Head of caudate nucleus (tissue), 42 donors: ENCODE data around the gene ELAPOR1.
"Not testable (repeated sequence)": the region's sequence is repeated elsewhere in the genome, so short reads cannot be mapped to it uniquely, and the experiment has no call there.

Source experiments
- DNase-seq, 42 donors: peaks; one replicate each; pipeline versions ENCODE4 v3.0.0 to v3.0.0-alpha.2; 2020 to 2021; ENCODE audit warnings: mixed read lengths in 7 of 42
- intact Hi-C: fragments of 100-400 bp; cut with DNase I; formaldehyde crosslinking; loops from one replicate; pipeline ENCODE4 v1.15.0; 2022

The ELAPOR1 gene

DNA sequence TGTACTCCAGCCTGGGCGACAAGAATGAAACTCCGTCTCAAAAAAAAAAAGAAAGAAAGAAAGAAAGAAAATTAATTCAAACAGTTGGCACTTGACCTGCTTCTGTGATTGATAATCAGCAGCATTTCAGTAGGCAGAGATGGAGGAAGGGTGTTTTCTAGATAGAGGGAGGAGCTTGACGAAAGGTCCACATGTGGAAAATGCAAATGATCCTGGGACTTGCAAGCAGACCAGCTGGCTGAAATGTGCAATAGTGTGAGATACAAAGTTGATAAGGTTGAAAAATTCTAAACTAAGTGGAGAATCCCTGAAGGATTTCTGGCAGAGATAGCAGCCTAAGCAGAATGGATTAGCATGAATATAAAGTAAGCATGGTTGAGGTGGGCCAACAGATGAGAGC is 4.2 kb downstream of the ELAPOR1 start:
- intact Hi-C loops: loop anchor here (10.0 kb wide), 2 partner anchors 67 to 147 kb away; no protein-coding TSS in a partner anchor
- DNase-seq: no peak

DNA sequence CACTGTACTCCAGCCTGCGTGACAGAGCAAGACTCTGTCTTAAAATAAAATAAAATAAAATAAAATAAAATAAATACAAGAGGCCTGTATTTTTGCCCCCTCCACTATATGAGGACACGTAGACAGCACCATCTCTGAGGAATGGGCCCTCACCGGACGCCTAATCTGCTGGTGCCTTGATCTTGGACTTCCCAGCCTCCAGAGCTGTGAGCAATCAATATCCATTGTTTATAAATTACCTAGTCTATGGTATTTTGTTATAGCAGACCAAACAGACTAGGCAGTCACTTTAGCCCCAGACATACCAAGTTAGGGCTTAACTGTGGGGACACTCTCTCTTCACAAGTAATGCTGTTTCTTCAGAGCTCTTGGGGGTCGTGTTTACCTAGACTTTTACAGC is 6.4 kb downstream of the ELAPOR1 start:
- no peak for DNase-seq
- intact Hi-C loops: no loop called here

DNA sequence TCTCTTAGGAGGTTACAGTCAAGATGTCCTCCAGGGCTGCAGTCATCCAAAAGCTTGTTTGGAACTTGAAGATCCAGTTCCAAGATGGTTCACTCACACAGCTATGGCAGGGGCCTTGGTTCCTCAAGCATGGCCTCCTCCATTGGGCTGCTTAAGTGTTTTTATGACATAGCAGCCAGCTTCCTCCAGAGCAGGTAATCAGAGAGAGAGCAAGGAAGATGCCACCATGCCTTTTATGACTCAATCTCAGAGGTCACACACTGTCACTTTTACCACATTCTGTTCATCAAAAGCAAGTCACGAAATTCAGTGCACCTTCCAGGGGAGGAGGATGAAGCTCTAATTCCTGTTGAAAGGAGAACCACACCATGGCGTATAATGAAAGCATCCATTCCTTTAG is 17.1 kb downstream of the ELAPOR1 start:
- no peak for DNase-seq
- intact Hi-C loops: no loop called here

DNA sequence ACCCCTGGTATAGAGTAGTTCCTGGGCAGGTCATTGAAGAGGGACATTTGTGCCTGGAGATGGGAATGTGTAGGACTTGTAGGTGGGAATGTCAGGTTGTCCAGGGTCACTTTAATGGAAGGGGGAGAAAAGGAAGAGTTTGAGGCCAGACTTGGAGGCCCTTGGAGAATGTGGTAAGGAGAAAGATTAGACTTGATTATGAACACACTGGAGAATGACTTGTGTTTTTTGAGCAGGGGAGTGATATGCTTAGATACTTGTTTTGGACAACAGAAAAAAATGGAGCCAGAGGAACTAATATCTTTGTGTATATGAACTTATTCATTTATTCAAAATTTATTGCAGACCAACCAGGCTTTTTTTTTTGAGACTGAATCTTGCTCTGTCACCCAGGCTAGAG is 17.9 kb downstream of the ELAPOR1 start:
- intact Hi-C loops: no loop called here
- no peak for DNase-seq

DNA sequence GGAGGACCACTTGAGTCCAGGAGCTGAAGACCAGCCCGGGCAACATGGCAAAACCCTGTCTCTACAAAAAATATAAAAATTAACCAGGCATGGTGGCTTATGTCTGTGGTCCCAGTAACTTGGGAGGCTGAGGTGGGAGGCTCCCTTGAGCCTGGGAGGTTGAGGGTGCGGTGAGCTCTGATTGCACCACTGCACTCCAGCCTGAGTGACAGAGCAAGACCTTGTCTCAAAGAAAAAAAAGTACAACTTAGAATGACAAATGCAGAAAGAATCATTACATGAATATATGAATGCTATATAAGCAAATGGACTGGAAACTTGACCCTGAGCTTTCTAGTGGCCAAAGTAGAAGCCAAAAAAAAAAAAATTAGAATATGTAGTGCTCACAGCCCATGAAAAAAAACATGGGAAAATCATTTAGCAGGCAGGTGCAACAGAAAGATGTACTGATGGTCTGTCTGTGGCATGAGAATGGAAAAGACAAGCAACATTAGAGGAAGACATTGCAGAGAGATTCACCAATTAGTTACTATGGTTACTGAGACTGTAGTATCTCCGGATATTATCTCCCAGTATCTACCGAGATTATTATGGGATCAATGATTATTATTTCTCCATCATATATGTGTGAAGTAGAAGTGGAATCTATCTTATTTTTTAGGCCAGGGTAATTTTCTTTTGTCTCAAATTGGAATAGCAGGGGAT is 19.2 kb downstream of the ELAPOR1 start:
- intact Hi-C loops: no loop called here
- DNase-seq: no peak

DNA sequence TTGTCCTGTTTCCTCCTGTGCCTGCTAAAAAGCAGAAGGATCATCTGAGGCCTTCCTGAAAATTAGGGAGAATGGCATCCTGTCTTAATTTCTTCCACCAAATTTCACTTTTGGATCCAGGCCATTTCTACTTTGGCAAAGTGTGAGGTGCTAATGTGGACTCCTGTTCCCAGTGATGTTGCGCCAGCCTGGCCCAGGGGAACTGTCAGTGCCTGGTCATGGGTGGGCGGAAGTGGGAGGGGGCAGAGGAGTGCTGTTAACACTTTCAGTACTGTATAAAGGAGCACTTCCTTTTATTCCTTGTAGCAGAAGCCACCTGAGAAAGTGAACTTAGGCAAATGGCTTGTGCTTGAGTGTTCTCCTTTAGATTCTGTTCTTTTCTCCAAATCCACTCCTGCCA is 19.9 kb downstream of the ELAPOR1 start:
- intact Hi-C loops: no loop called here
- DNase-seq: peak in 39 of 42 donors; percentile 11 to 77 (median 43)

GRCh38 chr1:109134423-109134822 is 20.5 kb downstream of the ELAPOR1 start:
- intact Hi-C loops: no loop called here
- DNase-seq: no peak

- no peak for DNase-seq
These were observed 22.0 kb downstream of the ELAPOR1 start for GRCh38 chr1:109135940-109136339.

GRCh38 chr1:109136766-109137165 is 22.9 kb downstream of the ELAPOR1 start:
- intact Hi-C loops: no loop called here
- no peak for DNase-seq

More at GRCh38 chr1:109135940-109136339, 22.0 kb downstream of the ELAPOR1 start:
- intact Hi-C loops: no loop called here

- no peak for DNase-seq
- intact Hi-C loops: no loop called here
These were observed 24.0 kb downstream of the ELAPOR1 start for GRCh38 chr1:109137958-109138357.

DNA sequence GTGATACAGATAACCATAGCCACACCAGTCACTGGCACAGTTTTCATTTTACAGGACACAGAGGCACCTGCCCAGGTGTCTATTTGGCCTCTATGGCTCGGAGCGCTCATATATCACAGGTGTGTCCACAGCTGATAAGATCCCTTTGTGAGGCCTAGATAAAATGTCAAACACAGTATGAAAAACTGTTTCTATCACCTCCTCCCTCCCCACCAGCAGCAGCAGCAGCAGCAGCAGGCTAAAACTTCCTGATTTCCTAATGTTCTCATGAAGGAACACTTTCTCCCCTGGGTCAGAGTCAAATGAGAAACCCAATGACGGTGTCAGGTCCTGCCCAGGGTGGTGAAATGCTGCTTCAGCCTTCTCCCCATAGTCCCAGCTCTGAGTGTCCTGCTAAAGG is 24.4 kb downstream of the ELAPOR1 start:
- intact Hi-C loops: no loop called here
- DNase-seq: no peak

DNA sequence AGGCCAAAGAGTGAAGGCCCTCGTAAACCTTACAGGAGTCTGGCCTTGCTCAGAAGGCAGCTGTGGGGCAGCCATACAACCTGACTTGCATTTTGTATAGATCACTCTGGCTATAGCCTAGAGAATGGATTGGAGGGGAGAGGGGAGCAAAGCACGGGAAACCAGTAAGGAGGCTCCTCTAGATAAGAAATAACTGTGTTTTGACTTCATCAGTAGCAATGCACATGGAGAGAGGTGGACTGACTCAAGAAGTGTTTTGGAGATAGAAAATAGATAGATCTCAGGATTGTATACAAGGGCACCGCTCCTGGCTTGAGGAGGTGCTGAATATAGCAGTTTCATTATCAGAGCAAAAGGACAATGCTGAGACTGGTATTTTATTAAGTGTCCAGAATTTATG is 26.5 kb downstream of the ELAPOR1 start:
- DNase-seq: no peak
- intact Hi-C loops: no loop called here

DNA sequence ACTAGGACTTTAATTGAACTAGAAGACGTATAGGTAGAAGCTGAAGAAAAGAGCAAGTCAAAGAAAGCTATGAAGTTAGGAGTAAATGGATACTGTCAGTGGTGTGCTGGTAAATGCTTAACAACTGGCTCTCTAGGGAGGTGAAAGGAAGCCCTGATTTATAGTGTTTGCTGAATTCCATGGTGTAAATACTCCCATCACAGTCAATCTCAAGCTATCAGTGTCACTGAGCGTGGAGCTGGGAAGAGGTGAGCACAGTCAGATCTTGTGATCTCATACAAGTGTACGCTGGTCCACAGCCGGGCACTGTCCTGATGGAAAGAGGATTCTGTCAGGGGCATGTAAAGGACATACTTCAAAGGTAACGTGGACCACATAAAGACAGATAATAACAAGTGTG is 28.3 kb downstream of the ELAPOR1 start:
- intact Hi-C loops: no loop called here
- DNase-seq: no peak

DNA sequence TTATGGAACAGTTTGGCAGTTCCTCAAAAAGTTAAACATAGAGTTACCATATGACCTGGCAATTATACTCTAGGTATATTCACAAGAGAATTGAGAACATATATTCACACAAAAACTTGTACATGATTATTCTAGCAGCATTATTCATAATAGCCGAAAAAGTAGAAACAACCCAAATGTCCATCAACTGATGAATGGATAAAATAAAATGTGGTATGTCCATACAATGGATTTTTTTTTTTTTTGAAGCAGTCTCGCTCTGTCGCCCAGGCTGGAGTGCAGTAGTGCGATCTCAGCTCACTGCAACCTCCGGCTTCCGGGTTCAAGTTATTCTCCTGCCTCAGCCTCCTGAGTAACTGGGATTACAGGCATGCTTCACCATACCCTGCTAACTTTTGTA is 28.8 kb downstream of the ELAPOR1 start:
- intact Hi-C loops, DNase-seq: not testable (repeated sequence)

GRCh38 chr1:109148987-109149561 is 35.2 kb downstream of the ELAPOR1 start:
- DNase-seq: no peak

DNA sequence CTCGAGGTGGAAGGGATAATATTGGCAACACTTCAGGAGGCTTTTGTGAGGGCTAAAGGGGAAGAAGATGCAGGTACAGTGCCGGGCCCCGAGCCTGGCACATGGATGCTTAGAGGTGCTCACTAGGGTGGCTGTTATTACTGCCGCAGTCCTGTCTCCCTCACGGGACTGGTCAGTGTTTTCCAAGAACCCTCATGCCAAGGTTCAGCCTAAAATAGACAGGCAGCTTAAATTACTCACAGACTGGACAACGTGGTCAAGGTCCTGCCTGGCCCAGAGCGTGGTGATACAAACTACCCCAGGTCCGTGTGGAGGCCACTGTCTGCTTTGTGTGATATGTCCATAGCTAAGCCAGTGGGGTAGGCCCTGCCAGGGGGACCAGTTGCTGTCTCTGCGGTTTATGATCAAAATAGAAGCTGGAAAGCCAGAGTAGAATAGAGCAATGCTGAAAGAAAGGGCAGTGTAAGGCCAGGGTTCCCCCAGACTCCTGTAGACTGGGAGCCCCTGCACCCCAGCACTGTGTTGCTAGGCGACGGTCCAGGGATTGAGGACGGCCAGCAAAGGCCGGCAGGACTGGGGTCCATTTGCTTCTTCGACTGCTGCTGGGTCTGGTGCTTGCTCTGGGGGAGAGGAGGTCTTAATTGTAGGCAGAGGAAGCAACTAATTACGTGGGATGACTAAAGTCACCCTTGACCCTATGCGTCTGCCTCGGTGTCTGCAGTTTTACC is 36.1 kb downstream of the ELAPOR1 start:
- intact Hi-C loops: no loop called here
- DNase-seq: no peak

More at GRCh38 chr1:109148987-109149561, 35.2 kb downstream of the ELAPOR1 start:
- intact Hi-C loops: no loop called here

- intact Hi-C loops: no loop called here
- peak; percentile 35 to 90 (median 76) for DNase-seq
These were observed 37.5 kb downstream of the ELAPOR1 start for GRCh38 chr1:109151146-109151990.

DNA sequence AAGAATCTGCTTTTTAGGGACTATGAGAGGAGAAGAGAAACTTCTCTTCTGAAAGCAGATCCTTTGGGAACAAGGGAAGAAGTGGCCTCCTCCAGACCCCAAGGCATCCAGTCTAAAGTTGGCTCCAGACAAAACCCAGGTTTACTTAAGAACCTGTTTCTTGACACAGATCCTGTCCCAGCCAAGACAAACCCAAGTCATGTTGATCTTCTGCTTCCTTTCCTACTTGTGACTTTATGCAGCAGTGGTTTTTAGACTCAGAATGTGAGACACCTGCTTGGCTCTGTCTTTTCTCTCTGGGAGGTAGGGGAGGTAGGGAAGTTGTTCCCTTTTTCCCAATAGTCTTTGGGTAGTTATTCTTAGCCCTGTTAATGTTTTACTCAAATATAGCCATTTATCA is 38.3 kb downstream of the ELAPOR1 start:
- intact Hi-C loops: no loop called here
- DNase-seq: no peak

DNA sequence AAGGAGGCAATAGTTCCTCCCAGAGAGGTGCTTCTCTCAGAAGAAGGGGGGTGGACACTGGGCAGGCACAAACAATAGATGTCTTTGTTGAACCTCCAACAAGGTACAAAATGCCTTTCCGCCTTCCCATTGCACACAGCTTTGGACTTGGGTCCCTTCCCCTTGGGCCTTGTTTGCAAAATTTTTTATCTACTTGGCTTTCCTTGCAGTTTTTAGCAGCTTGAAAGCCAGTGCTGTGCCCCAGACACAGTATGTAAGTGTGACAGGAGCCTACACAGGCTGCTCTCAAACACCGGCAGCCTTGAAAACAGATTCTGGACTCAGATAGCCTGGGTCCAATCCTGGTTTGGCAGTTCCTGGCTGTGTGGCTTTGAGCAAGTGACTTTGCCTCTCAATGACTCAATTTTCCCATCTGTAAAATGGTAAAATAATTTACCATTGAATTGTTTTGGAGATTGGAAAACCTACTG is 43.0 kb downstream of the ELAPOR1 start:
- intact Hi-C loops: no loop called here
- no peak for DNase-seq
